ENCODE results near the gene ASPDH. TPM values are rescaled to one million over a fixed set of nuclear protein-coding genes. Genes with fewer than 3 reads are reported as not detected.
A peak's percentile ranks its signal among the peaks of the same experiment; 100 is the strongest.

The ASPDH gene
- total RNA-seq, result not detected

- no peak for DNase-seq (ENCODE audit: low spot score in 2 of 2)
- ATAC-seq, result no peak
- Mint-ChIP-seq H3K9me3 (no peaks in the 10 kb centered on the region), H3K36me3 (peaks cover 0 to 6% of the 10 kb centered on the region in 2 donors), H3K27ac (peak within 1 kb of the TSS; percentile 85)
Measured at GRCh38 chr19:50513746-50514345, at the start of gene ASPDH. ASPDH (minus strand) TSS chr19:50513913; CDS start chr19:50513823, 90 bp downstream.

GRCh38 chr19:50562996-50563395, 49.3 kb upstream of the ASPDH start:
- Mint-ChIP-seq H3K9me3 (no peaks in the 10 kb centered on the region), H3K27ac (no peak overlapping the region), H3K36me3 (no peaks in the 10 kb centered on the region)
- ATAC-seq, result no peak
- no peak for DNase-seq (ENCODE audit: low spot score in 2 of 2)

GRCh38 chr19:50562329-50562728, 48.6 kb upstream of the ASPDH start:
- Mint-ChIP-seq H3K36me3 (no peaks in the 10 kb centered on the region), H3K27ac (no peak overlapping the region), H3K9me3 (no peaks in the 10 kb centered on the region)
- no peak for ATAC-seq
- no peak for DNase-seq (ENCODE audit: low spot score in 2 of 2)

GRCh38 chr19:50559636-50560035, 45.9 kb upstream of the ASPDH start:
- no peaks in the 10 kb centered on the region for H3K9me3 Mint-ChIP-seq
- ATAC-seq, result no peak
- H3K27ac Mint-ChIP-seq, result no peak overlapping the region
- no peaks in the 10 kb centered on the region for H3K36me3 Mint-ChIP-seq
- no peak for DNase-seq (ENCODE audit: low spot score in 2 of 2)

- DNase-seq (ENCODE audit: low spot score in 2 of 2) (no peak), ATAC-seq (no peak)
- Mint-ChIP-seq H3K36me3 (no peaks in the 10 kb centered on the region), H3K27ac (no peak overlapping the region), H3K9me3 (no peaks in the 10 kb centered on the region)
Measured at GRCh38 chr19:50558449-50558848, 44.7 kb upstream of the ASPDH start.

GRCh38 chr19:50558039-50558438, 44.3 kb upstream of the ASPDH start:
- DNase-seq (ENCODE audit: low spot score in 2 of 2) (no peak), ATAC-seq (no peak)
- Mint-ChIP-seq H3K36me3 (no peaks in the 10 kb centered on the region), H3K9me3 (no peaks in the 10 kb centered on the region), H3K27ac (no peak overlapping the region)

GRCh38 chr19:50557009-50557613, 43.4 kb upstream of the ASPDH start:
- ATAC-seq (no peak), DNase-seq (ENCODE audit: low spot score in 2 of 2) (no peak)
- Mint-ChIP-seq H3K27ac (no peak overlapping the region), H3K36me3 (no peaks in the 10 kb centered on the region), H3K9me3 (no peaks in the 10 kb centered on the region)

- ATAC-seq, result peak; percentile 87 to 89
- Mint-ChIP-seq H3K36me3 (no peaks in the 10 kb centered on the region), H3K9me3 (no peaks in the 10 kb centered on the region), H3K27ac (peak overlapping the region; percentile 16 to 29)
- DNase-seq (ENCODE audit: low spot score in 2 of 2), result peak; percentile 62 to 92
Measured at GRCh38 chr19:50556282-50557008, 42.7 kb upstream of the ASPDH start.

- no peak for DNase-seq (ENCODE audit: low spot score in 2 of 2)
- no peaks in the 10 kb centered on the region for H3K9me3 Mint-ChIP-seq
- no peaks in the 10 kb centered on the region for H3K36me3 Mint-ChIP-seq
- no peak overlapping the region for H3K27ac Mint-ChIP-seq
- no peak for ATAC-seq
Measured at GRCh38 chr19:50555450-50556281, 42.0 kb upstream of the ASPDH start.

- no peaks in the 10 kb centered on the region for H3K36me3 Mint-ChIP-seq
- H3K9me3 Mint-ChIP-seq, result no peaks in the 10 kb centered on the region
- DNase-seq (ENCODE audit: low spot score in 2 of 2) (no peak), ATAC-seq (no peak)
- H3K27ac Mint-ChIP-seq, result no peak overlapping the region
Measured at GRCh38 chr19:50555033-50555432, 41.3 kb upstream of the ASPDH start.

- Mint-ChIP-seq H3K9me3 (no peaks in the 10 kb centered on the region), H3K27ac (no peak overlapping the region), H3K36me3 (no peaks in the 10 kb centered on the region)
- DNase-seq (ENCODE audit: low spot score in 2 of 2) (no peak), ATAC-seq (no peak)
Measured at GRCh38 chr19:50554212-50554611, 40.5 kb upstream of the ASPDH start.

- ATAC-seq, result no peak
- H3K9me3 Mint-ChIP-seq, result no peaks in the 10 kb centered on the region
- H3K36me3 Mint-ChIP-seq, result no peaks in the 10 kb centered on the region
- H3K27ac Mint-ChIP-seq, result no peak overlapping the region
- DNase-seq (ENCODE audit: low spot score in 2 of 2), result no peak
Measured at GRCh38 chr19:50553134-50553703, 39.5 kb upstream of the ASPDH start.

- no peak overlapping the region for H3K27ac Mint-ChIP-seq
- no peaks in the 10 kb centered on the region for H3K9me3 Mint-ChIP-seq
- no peaks in the 10 kb centered on the region for H3K36me3 Mint-ChIP-seq
- DNase-seq (ENCODE audit: low spot score in 2 of 2) (no peak), ATAC-seq (no peak)
Measured at GRCh38 chr19:50552540-50552939, 38.8 kb upstream of the ASPDH start.

GRCh38 chr19:50551715-50552187, 38.0 kb upstream of the ASPDH start:
- no peak for DNase-seq (ENCODE audit: low spot score in 2 of 2)
- Mint-ChIP-seq H3K27ac (no peak overlapping the region), H3K9me3 (no peaks in the 10 kb centered on the region), H3K36me3 (no peaks in the 10 kb centered on the region)
- no peak for ATAC-seq

GRCh38 chr19:50551034-50551714, 37.5 kb upstream of the ASPDH start:
- H3K9me3 Mint-ChIP-seq, result no peaks in the 10 kb centered on the region

GRCh38 chr19:50550594-50550966, 36.9 kb upstream of the ASPDH start:
- no peak for ATAC-seq
- H3K36me3 Mint-ChIP-seq, result no peaks in the 10 kb centered on the region
- no peak overlapping the region for H3K27ac Mint-ChIP-seq
- no peaks in the 10 kb centered on the region for H3K9me3 Mint-ChIP-seq
- DNase-seq (ENCODE audit: low spot score in 2 of 2), result no peak

More at GRCh38 chr19:50551034-50551714, 37.5 kb upstream of the ASPDH start:
- Mint-ChIP-seq H3K27ac (no peak overlapping the region), H3K36me3 (no peaks in the 10 kb centered on the region)
- no peak for DNase-seq (ENCODE audit: low spot score in 2 of 2)
- no peak for ATAC-seq

Data from activated naive CD4-positive, alpha-beta T cell treated with anti-CD3 and anti-CD28 coated beads, Interleukin-2, amount 50 U/mL, for 72 hours (primary cell).